Peyer's patch (tissue), 4 donors: ENCODE results near the gene CPT1C.

Source experiments
- CTCF ChIP-seq, 6 experiments: fragments of 450-650 bp in 4 of 6; fragments of 200-600 bp in 2 of 6; sonication (generic) in 1 of 6; IDR thresholded peaks; one replicate each; pipeline ENCODE4 v1.5.1; 2017 to 2019; ENCODE audit warnings: antibody characterized with exemption in 6 of 6, mild to moderate bottlenecking in 3 of 6, moderate library complexity in 1 of 6
- POLR2A ChIP-seq, 2 donors: fragments of 450-650 bp; IDR thresholded peaks; one replicate each; pipeline ENCODE4 v1.5.1; 2017; ENCODE audit warnings: antibody characterized with exemption in 2 of 2, mild to moderate bottlenecking in 2 of 2, moderate library complexity in 2 of 2

- TF ChIP-seq POLR2A (IDR thresholded peaks at IDR 0.05) = no peak
- TF ChIP-seq CTCF (IDR thresholded peaks at IDR 0.05) = no peak
Observed at GRCh38 chr19:49681830-49682229, 9.1 kb upstream of the CPT1C start.
